ENCODE measurements around the gene PTGER1.

- TF ChIP-seq NRF1 (conservative IDR thresholded peaks at IDR 0.05; ENCODE audit: low read depth, low read length), result no peak
- TF ChIP-seq CEBPB (IDR thresholded peaks at IDR 0.05; ENCODE audit: borderline replicate concordance in 1 of 2, low read depth in 2 of 2, low read length in 2 of 2), result no peak
- TF ChIP-seq CTCF (IDR thresholded peaks at IDR 0.05 in 2 of 3, conservative IDR thresholded peaks at IDR 0.05 in 1 of 3; ENCODE audit: control insufficient read depth in 2 of 3, extremely low read depth in 1 of 3, insufficient read depth in 1 of 3, low read depth in 3 of 3, low read length in 3 of 3), result no peak
- no peak for TF ChIP-seq POLR2AphosphoS5 (IDR thresholded peaks at IDR 0.05; ENCODE audit: low read length)
- TF ChIP-seq MYC (IDR thresholded peaks at IDR 0.05; ENCODE audit: insufficient read depth, insufficient read length, insufficient replicate concordance, low read length, severe bottlenecking), result no peak
- TF ChIP-seq YBX1 (IDR thresholded peaks at IDR 0.05), result no peak
- TF ChIP-seq EP300 (IDR thresholded peaks at IDR 0.05; ENCODE audit: borderline replicate concordance in 1 of 2, control insufficient read depth in 1 of 2, low read depth in 2 of 2, low read length in 2 of 2), result no peak
- TF ChIP-seq ZNF274 (IDR thresholded peaks at IDR 0.05; ENCODE audit: insufficient read depth, insufficient read length), result no peak
- TF ChIP-seq, protein P1, sequence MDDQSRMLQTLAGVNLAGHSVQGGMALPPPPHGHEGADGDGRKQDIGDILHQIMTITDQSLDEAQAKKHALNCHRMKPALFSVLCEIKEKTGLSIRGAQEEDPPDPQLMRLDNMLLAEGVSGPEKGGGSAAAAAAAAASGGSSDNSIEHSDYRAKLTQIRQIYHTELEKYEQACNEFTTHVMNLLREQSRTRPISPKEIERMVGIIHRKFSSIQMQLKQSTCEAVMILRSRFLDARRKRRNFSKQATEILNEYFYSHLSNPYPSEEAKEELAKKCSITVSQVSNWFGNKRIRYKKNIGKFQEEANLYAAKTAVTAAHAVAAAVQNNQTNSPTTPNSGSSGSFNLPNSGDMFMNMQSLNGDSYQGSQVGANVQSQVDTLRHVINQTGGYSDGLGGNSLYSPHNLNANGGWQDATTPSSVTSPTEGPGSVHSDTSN (IDR thresholded peaks at IDR 0.05; ENCODE audit: insufficient replicate concordance, low read depth, low read length), result no peak
- TF ChIP-seq, protein P2, sequence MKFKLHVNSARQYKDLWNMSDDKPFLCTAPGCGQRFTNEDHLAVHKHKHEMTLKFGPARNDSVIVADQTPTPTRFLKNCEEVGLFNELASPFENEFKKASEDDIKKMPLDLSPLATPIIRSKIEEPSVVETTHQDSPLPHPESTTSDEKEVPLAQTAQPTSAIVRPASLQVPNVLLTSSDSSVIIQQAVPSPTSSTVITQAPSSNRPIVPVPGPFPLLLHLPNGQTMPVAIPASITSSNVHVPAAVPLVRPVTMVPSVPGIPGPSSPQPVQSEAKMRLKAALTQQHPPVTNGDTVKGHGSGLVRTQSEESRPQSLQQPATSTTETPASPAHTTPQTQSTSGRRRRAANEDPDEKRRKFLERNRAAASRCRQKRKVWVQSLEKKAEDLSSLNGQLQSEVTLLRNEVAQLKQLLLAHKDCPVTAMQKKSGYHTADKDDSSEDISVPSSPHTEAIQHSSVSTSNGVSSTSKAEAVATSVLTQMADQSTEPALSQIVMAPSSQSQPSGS (IDR thresholded peaks at IDR 0.05; ENCODE audit: low read length), result no peak
- no peak for TF ChIP-seq SIN3A (IDR thresholded peaks at IDR 0.05; ENCODE audit: low read depth, low read length)
- TF ChIP-seq NFYA (IDR thresholded peaks at IDR 0.05; ENCODE audit: borderline replicate concordance, low read depth, low read length), result no peak
- no peak for TF ChIP-seq CREM (IDR thresholded peaks at IDR 0.05; ENCODE audit: low read depth)
- TF ChIP-seq CBX5 (IDR thresholded peaks at IDR 0.05; ENCODE audit: low read depth), result no peak
Observed at GRCh38 chr19:14474827-14475226, 327 bp downstream of the PTGER1 start.

Measured in GM12878 (cell line).